Trophoblast cell (in vitro differentiated cells and primary cell): ENCODE results near the gene SGCA.

Experiments used
- DNase-seq, 2 donors: peaks; one replicate each; pipeline ENCODE4 v3.0.0-alpha.2; 2016
- H2AFZ ChIP-seq: 2 replicates; pipeline ENCODE4 v1.6.1; 2013; ENCODE audit warnings: low read length, moderate library complexity, mild to moderate bottlenecking; ENCODE audit not compliant: insufficient read depth, poor library complexity
- H2AK5ac ChIP-seq: 2 replicates; pipeline ENCODE4 v1.6.1; 2013; ENCODE audit warnings: mild to moderate bottlenecking, low read length
- H2BK120ac ChIP-seq: 2 replicates; pipeline ENCODE4 v1.6.1; 2013; ENCODE audit warnings: low read length, mild to moderate bottlenecking, moderate library complexity; ENCODE audit not compliant: insufficient read depth, poor library complexity
- H2BK12ac ChIP-seq: 2 replicates; pipeline ENCODE4 v1.6.1; 2013; ENCODE audit warnings: mild to moderate bottlenecking, low read length, moderate library complexity
- H2BK5ac ChIP-seq: 2 replicates; pipeline ENCODE4 v1.6.1; 2013; ENCODE audit warnings: low read length, low read depth, moderate library complexity, mild to moderate bottlenecking; ENCODE audit not compliant: poor library complexity
- H3K14ac ChIP-seq: 2 replicates; pipeline ENCODE4 v1.6.1; 2013; ENCODE audit warnings: mild to moderate bottlenecking, low read length
- H3K18ac ChIP-seq: 2 replicates; pipeline ENCODE4 v1.6.1; 2013; ENCODE audit warnings: mild to moderate bottlenecking, low read length
- H3K23ac ChIP-seq: 2 replicates; pipeline ENCODE4 v1.6.1; 2013; ENCODE audit warnings: low read length
- H3K27ac ChIP-seq: 2 replicates; pipeline ENCODE4 v1.5.1; 2013; ENCODE audit warnings: low read depth, mild to moderate bottlenecking, inconsistent platforms, low read length, moderate library complexity
- H3K27me3 ChIP-seq: 2 replicates; pipeline ENCODE4 v1.6.1; 2013; ENCODE audit warnings: inconsistent platforms, mild to moderate bottlenecking, low read length, moderate library complexity; ENCODE audit not compliant: insufficient read depth
- H3K36me3 ChIP-seq, 2 experiments: 1 replicate in 1 of 2; 2 replicates in 1 of 2; pipeline ENCODE4 v1.6.1; 2013; ENCODE audit warnings: low read length in 2 of 2, mild to moderate bottlenecking in 2 of 2, moderate library complexity in 1 of 2; ENCODE audit not compliant: insufficient read depth in 2 of 2, control insufficient read depth in 1 of 2
- H3K4ac ChIP-seq: 2 replicates; pipeline ENCODE4 v1.6.1; 2013; ENCODE audit warnings: low read depth, mild to moderate bottlenecking, low read length, moderate library complexity
- H3K4me1 ChIP-seq, 2 experiments: 1 replicate in 1 of 2; 2 replicates in 1 of 2; pipeline ENCODE4 v1.6.1; 2013; ENCODE audit warnings: low read length in 2 of 2, mild to moderate bottlenecking in 2 of 2, moderate library complexity in 1 of 2; ENCODE audit not compliant: insufficient read depth in 2 of 2, control insufficient read depth in 1 of 2
- H3K4me2 ChIP-seq: 2 replicates; pipeline ENCODE4 v1.6.1; 2013; ENCODE audit warnings: inconsistent platforms, mild to moderate bottlenecking, low read length, moderate library complexity
- H3K4me3 ChIP-seq: 2 replicates; pipeline ENCODE4 v1.5.1; 2013; ENCODE audit warnings: mild to moderate bottlenecking, low read depth, low read length, inconsistent platforms
- H3K79me1 ChIP-seq: one replicate; pipeline ENCODE4 v1.6.1; 2013; ENCODE audit warnings: low read length
- H3K79me2 ChIP-seq: 2 replicates; pipeline ENCODE4 v1.6.1; 2013; ENCODE audit warnings: low read length, mild to moderate bottlenecking; ENCODE audit not compliant: control insufficient read depth, insufficient read depth, poor library complexity
- H3K9ac ChIP-seq: 2 replicates; pipeline ENCODE4 v1.6.1; 2013; ENCODE audit warnings: mild to moderate bottlenecking, low read length
- H3K9me3 ChIP-seq: 2 replicates; pipeline ENCODE4 v1.6.1; 2013; ENCODE audit warnings: low read depth, mild to moderate bottlenecking, control low read depth, inconsistent platforms, low read length; ENCODE audit not compliant: insufficient read depth
- H4K12ac ChIP-seq: 2 replicates; pipeline ENCODE4 v1.6.1; 2013; ENCODE audit warnings: low read depth, mild to moderate bottlenecking, low read length, moderate library complexity
- H4K8ac ChIP-seq: 2 replicates; pipeline ENCODE4 v1.6.1; 2013; ENCODE audit warnings: low read depth, mild to moderate bottlenecking, low read length, moderate library complexity
- H4K91ac ChIP-seq: one replicate; pipeline ENCODE4 v1.6.1; 2013; ENCODE audit warnings: low read depth, mild to moderate bottlenecking, low read length, moderate library complexity
- WGBS: extraction: QIAGEN DNeasy Blood & Tissue Kit; methylation state at CpG from one replicate; pipeline ENCODE4 v1.1.7; 2013; ENCODE audit warnings: missing lambda C conversion rate; ENCODE audit not compliant: insufficient read length, insufficient coverage; ENCODE audit errors: extremely low coverage; 5-methylcytosine and 5-hydroxymethylcytosine counted together

SGCA gene

GRCh38 chr17:50192618-50193291, 26.9 kb downstream of the SGCA start:
- Histone ChIP-seq H2BK12ac (no peak overlapping the region), H3K14ac (no peak overlapping the region), H2AFZ (no peak overlapping the region), H3K36me3 (peaks cover 99% of the 10 kb centered on the region in 2 experiments), H3K9ac (no peak overlapping the region), H3K4me1 (peaks cover 0 to 4% of the 10 kb centered on the region in 2 experiments), H2BK5ac (no peak overlapping the region), H3K79me2 (peaks cover 2% of the 10 kb centered on the region), H3K18ac (no peak overlapping the region), H4K12ac (no peak overlapping the region), H3K4me2 (no peak overlapping the region), H4K91ac (no peak overlapping the region), H4K8ac (no peak overlapping the region), H2BK120ac (no peak overlapping the region), H3K27me3 (no peaks in the 10 kb centered on the region), H3K4me3 (no peak overlapping the region), H3K9me3 (peaks cover 3% of the 10 kb centered on the region), H2AK5ac (no peak overlapping the region), H3K79me1 (peaks cover 2% of the 10 kb centered on the region), H3K27ac (no peak overlapping the region), H3K23ac (no peak overlapping the region), H3K4ac (no peak overlapping the region)
- no peak for DNase-seq
- WGBS, result no CpG with 5 or more reads among the region's 16 CpGs

GRCh38 chr17:50194140-50194933, 28.5 kb downstream of the SGCA start:
- no CpG with 5 or more reads among the region's 25 CpGs for WGBS

GRCh38 chr17:50194934-50195865, 29.4 kb downstream of the SGCA start:
- no peak overlapping the region for H2BK12ac ChIP-seq
- H3K4me1 ChIP-seq, result peaks cover 0 to 6% of the 10 kb centered on the region in 2 experiments

More at GRCh38 chr17:50194140-50194933, 28.5 kb downstream of the SGCA start:
- no peak overlapping the region for H3K4ac ChIP-seq
- H3K36me3 ChIP-seq, result peaks cover 92 to 97% of the 10 kb centered on the region in 2 experiments
- no peak overlapping the region for H3K14ac ChIP-seq
- no peak overlapping the region for H3K4me3 ChIP-seq
- no peak overlapping the region for H3K23ac ChIP-seq
- H3K27me3 ChIP-seq, result no peaks in the 10 kb centered on the region
- no peak overlapping the region for H3K27ac ChIP-seq
- peaks cover 4% of the 10 kb centered on the region for H3K79me1 ChIP-seq
- no peak overlapping the region for H4K12ac ChIP-seq
- no peak overlapping the region for H3K9ac ChIP-seq
- H2AK5ac ChIP-seq, result no peak overlapping the region
- no peak overlapping the region for H3K4me2 ChIP-seq
- peaks cover 3% of the 10 kb centered on the region for H3K9me3 ChIP-seq
- peaks cover 0 to 6% of the 10 kb centered on the region in 2 experiments for H3K4me1 ChIP-seq
- no peak overlapping the region for H4K8ac ChIP-seq
- peaks cover 3% of the 10 kb centered on the region for H3K79me2 ChIP-seq
- H2AFZ ChIP-seq, result no peak overlapping the region
- H4K91ac ChIP-seq, result no peak overlapping the region
- H3K18ac ChIP-seq, result no peak overlapping the region
- H2BK120ac ChIP-seq, result no peak overlapping the region
- no peak for DNase-seq
- no peak overlapping the region for H2BK12ac ChIP-seq
- no peak overlapping the region for H2BK5ac ChIP-seq

GRCh38 chr17:50196036-50196435, 30.2 kb downstream of the SGCA start:
- Histone ChIP-seq H2AFZ (no peak overlapping the region), H3K9ac (no peak overlapping the region), H2BK5ac (no peak overlapping the region), H3K23ac (no peak overlapping the region), H4K91ac (no peak overlapping the region), H3K4ac (no peak overlapping the region), H3K18ac (peak overlapping the region; percentile 15), H3K4me1 (peaks cover 0 to 6% of the 10 kb centered on the region in 2 experiments), H3K36me3 (peaks cover 77 to 83% of the 10 kb centered on the region in 2 experiments), H2AK5ac (no peak overlapping the region), H2BK120ac (no peak overlapping the region), H4K12ac (no peak overlapping the region), H3K79me1 (peaks cover 14% of the 10 kb centered on the region), H3K14ac (no peak overlapping the region), H3K27me3 (no peaks in the 10 kb centered on the region), H2BK12ac (no peak overlapping the region), H3K9me3 (no peaks in the 10 kb centered on the region), H3K79me2 (peaks cover 5% of the 10 kb centered on the region), H3K4me2 (no peak overlapping the region), H3K4me3 (no peak overlapping the region), H3K27ac (no peak overlapping the region), H4K8ac (no peak overlapping the region)
- DNase-seq, result no peak
- no CpG with 5 or more reads among the region's 5 CpGs for WGBS

More at GRCh38 chr17:50194934-50195865, 29.4 kb downstream of the SGCA start:
- Histone ChIP-seq H3K79me2 (peaks cover 3% of the 10 kb centered on the region), H2BK5ac (no peak overlapping the region), H2AFZ (no peak overlapping the region), H3K9me3 (peaks cover 2% of the 10 kb centered on the region), H4K12ac (no peak overlapping the region), H3K4me3 (no peak overlapping the region), H3K36me3 (peaks cover 85 to 91% of the 10 kb centered on the region in 2 experiments), H3K14ac (no peak overlapping the region), H3K9ac (no peak overlapping the region), H3K18ac (peak overlapping the region; percentile 21), H2AK5ac (no peak overlapping the region), H2BK120ac (no peak overlapping the region), H3K4ac (no peak overlapping the region), H3K23ac (no peak overlapping the region), H3K4me2 (no peak overlapping the region), H3K27me3 (no peaks in the 10 kb centered on the region), H3K27ac (no peak overlapping the region), H3K79me1 (peaks cover 10% of the 10 kb centered on the region), H4K91ac (no peak overlapping the region), H4K8ac (no peak overlapping the region)
- DNase-seq, result no peak
- WGBS, result no CpG with 5 or more reads among the region's 17 CpGs
